Measurements from ENCODE around the gene PTPRD. TPM values are rescaled to one million over a fixed set of nuclear protein-coding genes. Genes with fewer than 3 reads are reported as not detected.
A peak's percentile ranks its signal among the peaks of the same experiment; 100 is the strongest.

The PTPRD gene
- total RNA-seq, 3 donors from 2014 or later (not counting 1 experiment from before 2014, with no cell fraction given) = 0.05 to 0.68 TPM; not detected in 1

DNA sequence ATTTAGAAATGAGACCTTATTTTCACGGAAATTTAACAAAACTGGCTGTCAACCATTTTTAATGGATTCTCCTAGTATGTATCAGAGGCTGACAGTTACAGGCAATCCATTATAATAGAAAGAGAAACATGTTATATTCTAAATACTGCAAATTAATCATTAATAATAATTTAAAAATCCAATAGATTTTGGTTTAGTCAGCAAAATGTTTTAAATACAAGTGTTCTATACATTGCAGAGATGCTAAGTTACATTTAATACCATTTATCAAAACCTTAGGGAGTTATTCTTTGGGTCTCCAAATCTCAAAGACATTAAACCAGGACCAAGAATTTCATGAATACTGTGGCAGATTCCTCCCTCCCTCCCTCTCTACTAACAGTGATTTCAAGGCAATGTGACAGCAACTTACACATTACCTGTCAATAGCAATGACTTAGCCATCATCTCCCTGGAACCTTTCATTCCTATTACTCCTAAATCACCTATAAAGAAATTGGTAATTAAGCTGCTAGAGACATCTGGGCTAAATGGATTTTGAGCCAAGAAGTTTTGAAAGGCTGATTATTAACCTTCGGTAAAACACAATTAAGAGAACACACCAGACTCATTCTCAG lies 2044.7 kb downstream of the PTPRD start:
- H3K4me1 Mint-ChIP-seq = peaks cover 0 to 14% of the 10 kb centered on the region in 2 donors
- H3K27ac Mint-ChIP-seq = no peak overlapping the region
- no peak overlapping the region for H3K27ac ChIP-seq (ENCODE audit: low read length)
- H3K4me3 ChIP-seq (ENCODE audit: low read length) = no peak overlapping the region
- H3K36me3 Mint-ChIP-seq = no peaks in the 10 kb centered on the region
- H3K4me1 ChIP-seq (ENCODE audit: control insufficient read depth, insufficient read depth, low read length) = no peaks in the 10 kb centered on the region
- H3K27me3 ChIP-seq (ENCODE audit: control insufficient read depth, insufficient read depth, low read length) = no peaks in the 10 kb centered on the region
- no peaks in the 10 kb centered on the region for H3K27me3 Mint-ChIP-seq (ENCODE audit: low read depth in 2 of 2)
- no peaks in the 10 kb centered on the region for H3K36me3 ChIP-seq (ENCODE audit: control insufficient read depth, insufficient read depth, low read length)
- no peak for DNase-seq
- ATAC-seq = no peak
- no CpG with 5 or more reads among the region's 2 CpGs for WGBS (ENCODE audit: insufficient coverage)
- TF ChIP-seq, protein P1, sequence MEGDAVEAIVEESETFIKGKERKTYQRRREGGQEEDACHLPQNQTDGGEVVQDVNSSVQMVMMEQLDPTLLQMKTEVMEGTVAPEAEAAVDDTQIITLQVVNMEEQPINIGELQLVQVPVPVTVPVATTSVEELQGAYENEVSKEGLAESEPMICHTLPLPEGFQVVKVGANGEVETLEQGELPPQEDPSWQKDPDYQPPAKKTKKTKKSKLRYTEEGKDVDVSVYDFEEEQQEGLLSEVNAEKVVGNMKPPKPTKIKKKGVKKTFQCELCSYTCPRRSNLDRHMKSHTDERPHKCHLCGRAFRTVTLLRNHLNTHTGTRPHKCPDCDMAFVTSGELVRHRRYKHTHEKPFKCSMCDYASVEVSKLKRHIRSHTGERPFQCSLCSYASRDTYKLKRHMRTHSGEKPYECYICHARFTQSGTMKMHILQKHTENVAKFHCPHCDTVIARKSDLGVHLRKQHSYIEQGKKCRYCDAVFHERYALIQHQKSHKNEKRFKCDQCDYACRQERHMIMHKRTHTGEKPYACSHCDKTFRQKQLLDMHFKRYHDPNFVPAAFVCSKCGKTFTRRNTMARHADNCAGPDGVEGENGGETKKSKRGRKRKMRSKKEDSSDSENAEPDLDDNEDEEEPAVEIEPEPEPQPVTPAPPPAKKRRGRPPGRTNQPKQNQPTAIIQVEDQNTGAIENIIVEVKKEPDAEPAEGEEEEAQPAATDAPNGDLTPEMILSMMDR (IDR thresholded peaks at IDR 0.05) = no peak
- intact Hi-C loops (cut with micrococcal nuclease) = no loop called here
- H3K9me3 ChIP-seq (ENCODE audit: control insufficient read depth, insufficient read depth, low read length) = no peaks in the 10 kb centered on the region
- no peaks in the 10 kb centered on the region for H3K9me3 Mint-ChIP-seq
- H3K4me3 Mint-ChIP-seq = no peak overlapping the region

DNA sequence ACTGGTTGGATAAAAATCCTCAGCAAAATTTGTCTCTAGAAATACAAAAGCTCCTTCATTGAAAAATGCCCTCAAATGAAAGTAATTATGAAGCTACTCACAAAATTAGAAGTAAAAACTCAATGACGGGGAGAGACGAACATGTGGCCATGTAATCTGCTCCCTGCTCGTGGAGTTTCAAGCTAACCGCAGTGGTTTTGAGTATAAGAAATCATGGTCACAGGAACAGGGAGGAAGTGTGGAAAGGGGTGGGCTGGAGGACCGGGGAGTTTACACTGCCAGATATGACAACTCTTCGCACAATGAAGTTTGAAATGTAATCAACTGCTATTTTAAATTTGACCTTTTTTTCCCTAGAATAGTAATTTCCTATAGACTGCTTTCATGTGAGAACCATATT lies 2047.8 kb downstream of the PTPRD start:
- Mint-ChIP-seq H3K4me1 (peaks cover 0 to 14% of the 10 kb centered on the region in 2 donors), H3K27ac (no peak overlapping the region), H3K27me3 (ENCODE audit: low read depth in 2 of 2) (no peaks in the 10 kb centered on the region), H3K36me3 (no peaks in the 10 kb centered on the region), H3K4me3 (no peak overlapping the region), H3K9me3 (no peaks in the 10 kb centered on the region)
- no peaks in the 10 kb centered on the region for H3K36me3 ChIP-seq (ENCODE audit: control insufficient read depth, insufficient read depth, low read length)
- TF ChIP-seq, protein P1 (IDR thresholded peaks at IDR 0.05) = no peak
- ATAC-seq (peak in 1 of 3 donors; percentile 30), DNase-seq (no peak)
- H3K4me1 ChIP-seq (ENCODE audit: control insufficient read depth, insufficient read depth, low read length) = no peaks in the 10 kb centered on the region
- H3K4me3 ChIP-seq (ENCODE audit: low read length) = no peak overlapping the region
- no peak overlapping the region for H3K27ac ChIP-seq (ENCODE audit: low read length)
- H3K27me3 ChIP-seq (ENCODE audit: control insufficient read depth, insufficient read depth, low read length) = no peaks in the 10 kb centered on the region
- intact Hi-C loops (cut with micrococcal nuclease) = no loop called here
- 8% methylated on average over 5 of the region's 6 CpGs for WGBS (ENCODE audit: insufficient coverage)
- H3K9me3 ChIP-seq (ENCODE audit: control insufficient read depth, insufficient read depth, low read length) = no peaks in the 10 kb centered on the region

DNA sequence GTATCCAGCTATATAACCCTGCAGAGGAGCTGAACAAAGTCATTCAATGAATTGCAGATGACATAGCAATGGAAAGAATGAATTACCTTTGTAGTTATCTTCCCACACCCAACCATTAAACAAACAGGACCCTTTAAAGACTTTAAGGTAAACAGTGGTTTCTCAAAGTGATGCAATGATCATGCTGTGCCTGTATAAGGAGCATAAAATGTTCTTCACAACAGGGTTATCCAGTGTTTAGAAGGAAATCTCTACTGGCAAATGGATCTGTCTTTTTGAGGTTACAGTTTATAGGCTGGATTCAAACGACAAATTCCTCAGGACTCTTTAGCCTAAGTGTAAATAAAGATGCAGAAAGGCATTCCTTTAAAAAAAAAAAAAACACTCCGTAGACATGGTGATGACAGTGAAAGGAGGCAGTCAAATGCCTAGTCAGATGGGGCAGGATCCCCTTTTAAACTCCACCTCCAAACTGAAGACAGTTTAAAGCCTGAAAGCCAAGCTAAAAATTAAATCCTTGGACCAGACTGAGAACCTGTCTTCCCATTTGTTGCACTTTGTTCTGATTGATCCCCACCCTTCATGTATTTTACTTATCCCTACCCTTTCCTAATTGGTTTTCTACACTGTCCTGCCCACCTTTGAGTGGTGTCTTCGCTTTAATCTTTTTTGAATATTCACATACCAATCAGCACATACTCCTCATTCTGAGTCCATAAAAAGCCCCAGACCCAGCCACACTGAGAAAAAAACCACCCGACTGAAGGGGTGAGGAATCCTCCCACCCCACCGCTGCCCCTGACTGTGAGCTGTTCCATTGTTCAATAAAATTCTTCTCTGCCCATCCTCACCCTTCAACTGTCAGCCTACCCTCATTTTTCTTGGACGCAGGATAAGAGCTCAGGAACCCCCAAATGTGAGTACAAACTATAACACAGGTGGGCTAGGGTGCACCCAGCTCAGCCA lies 2052.0 kb downstream of the PTPRD start:
- ATAC-seq (no peak), DNase-seq (no peak)
- H3K4me1 ChIP-seq (ENCODE audit: control insufficient read depth, insufficient read depth, low read length) = no peaks in the 10 kb centered on the region
- Mint-ChIP-seq H3K36me3 (no peaks in the 10 kb centered on the region), H3K27me3 (ENCODE audit: low read depth in 2 of 2) (no peaks in the 10 kb centered on the region), H3K4me1 (peaks cover 0 to 12% of the 10 kb centered on the region in 2 donors), H3K9me3 (no peaks in the 10 kb centered on the region), H3K4me3 (no peak overlapping the region), H3K27ac (no peak overlapping the region)
- TF ChIP-seq, protein P1 (IDR thresholded peaks at IDR 0.05) = no peak
- intact Hi-C loops (cut with micrococcal nuclease) = no loop called here
- no peak overlapping the region for H3K27ac ChIP-seq (ENCODE audit: low read length)
- no peaks in the 10 kb centered on the region for H3K27me3 ChIP-seq (ENCODE audit: control insufficient read depth, insufficient read depth, low read length)
- no peaks in the 10 kb centered on the region for H3K9me3 ChIP-seq (ENCODE audit: control insufficient read depth, insufficient read depth, low read length)
- WGBS (ENCODE audit: insufficient coverage) = 85% methylated on average over 6 of the region's 6 CpGs
- no peaks in the 10 kb centered on the region for H3K36me3 ChIP-seq (ENCODE audit: control insufficient read depth, insufficient read depth, low read length)
- no peak overlapping the region for H3K4me3 ChIP-seq (ENCODE audit: low read length)
